ENCODE data around the gene CAMTA1.

CAMTA1 gene

GRCh38 chr1:7255303-7256058 lies 470.2 kb downstream of the CAMTA1 start:
- no peak for TF ChIP-seq CTCF (IDR thresholded peaks at IDR 0.05; ENCODE audit: borderline replicate concordance, insufficient read depth, low read depth, low read length)
- H3K4me3 ChIP-seq (ENCODE audit: low read depth, low read length), result no peak overlapping the region

GRCh38 chr1:7256526-7256925 lies 471.3 kb downstream of the CAMTA1 start:
- TF ChIP-seq CTCF (IDR thresholded peaks at IDR 0.05; ENCODE audit: borderline replicate concordance, insufficient read depth, low read depth, low read length), result no peak
- H3K4me3 ChIP-seq (ENCODE audit: low read depth, low read length), result no peak overlapping the region

- TF ChIP-seq CTCF (IDR thresholded peaks at IDR 0.05; ENCODE audit: borderline replicate concordance, insufficient read depth, low read depth, low read length), result no peak
- H3K4me3 ChIP-seq (ENCODE audit: low read depth, low read length), result no peak overlapping the region
Measured at GRCh38 chr1:7257225-7257624, 472.0 kb downstream of the CAMTA1 start.

GRCh38 chr1:7258589-7259135 lies 473.4 kb downstream of the CAMTA1 start:
- H3K4me3 ChIP-seq (ENCODE audit: low read depth, low read length), result no peak overlapping the region
- no peak for TF ChIP-seq CTCF (IDR thresholded peaks at IDR 0.05; ENCODE audit: borderline replicate concordance, insufficient read depth, low read depth, low read length)

GRCh38 chr1:7259955-7260354 lies 474.7 kb downstream of the CAMTA1 start:
- H3K4me3 ChIP-seq (ENCODE audit: low read depth, low read length), result no peak overlapping the region
- TF ChIP-seq CTCF (IDR thresholded peaks at IDR 0.05; ENCODE audit: borderline replicate concordance, insufficient read depth, low read depth, low read length), result no peak

GRCh38 chr1:7261490-7261889 lies 476.2 kb downstream of the CAMTA1 start:
- no peak overlapping the region for H3K4me3 ChIP-seq (ENCODE audit: low read depth, low read length)
- TF ChIP-seq CTCF (IDR thresholded peaks at IDR 0.05; ENCODE audit: borderline replicate concordance, insufficient read depth, low read depth, low read length), result no peak

- no peak for TF ChIP-seq CTCF (IDR thresholded peaks at IDR 0.05; ENCODE audit: borderline replicate concordance, insufficient read depth, low read depth, low read length)
- no peak overlapping the region for H3K4me3 ChIP-seq (ENCODE audit: low read depth, low read length)
Measured at GRCh38 chr1:7262611-7263010, 477.4 kb downstream of the CAMTA1 start.
